Astrocyte of the cerebellum (primary cell): ENCODE data around the gene GNB5.

Experiments
- DNase-seq: peaks from one replicate; pipeline ENCODE4 v3.0.0-alpha.2; 2011; ENCODE audit warnings: low read depth
- H3K4me3 ChIP-seq: 2 replicates; pipeline ENCODE4 v1.5.1; 2011; ENCODE audit warnings: mild to moderate bottlenecking, low read depth, low read length, moderate library complexity
- CTCF ChIP-seq: IDR thresholded peaks from 2 replicates; pipeline ENCODE4 v1.5.1; 2012; ENCODE audit warnings: low read length, low read depth, moderate library complexity, mild to moderate bottlenecking; ENCODE audit errors: missing control alignments
- in situ Hi-C: cut with HindIII; loops from 2 replicates; pipeline ENCODE4 v1.10.0; 2017; ENCODE audit warnings: low sequenced_read_pairs

The GNB5 gene

GRCh38 chr15:52080031-52080430 is 111.2 kb downstream of the GNB5 start:
- no peak for DNase-seq
- in situ Hi-C loops: no loop called here
- TF ChIP-seq CTCF: no peak
- no peak overlapping the region for H3K4me3 ChIP-seq

- in situ Hi-C loops: no loop called here
- H3K4me3 ChIP-seq: no peak overlapping the region
- TF ChIP-seq CTCF: peak; percentile 86
- DNase-seq: no peak
Observed at GRCh38 chr15:52078876-52079700, 112.1 kb downstream of the GNB5 start.

GRCh38 chr15:52078197-52078875 is 112.9 kb downstream of the GNB5 start:
- no peak overlapping the region for H3K4me3 ChIP-seq
- no peak for TF ChIP-seq CTCF
- no peak for DNase-seq
- in situ Hi-C loops: no loop called here

GRCh38 chr15:52076889-52077781 is 114.1 kb downstream of the GNB5 start:
- no peak overlapping the region for H3K4me3 ChIP-seq
- TF ChIP-seq CTCF: peak; percentile 7
- in situ Hi-C loops: no loop called here
- no peak for DNase-seq

- H3K4me3 ChIP-seq: no peak overlapping the region
- no peak for DNase-seq
- in situ Hi-C loops: no loop called here
- no peak for TF ChIP-seq CTCF
Observed at GRCh38 chr15:52071570-52071969, 119.6 kb downstream of the GNB5 start.

- in situ Hi-C loops: no loop called here
- TF ChIP-seq CTCF: no peak
Observed at GRCh38 chr15:52069559-52069958, 121.6 kb downstream of the GNB5 start.

More at GRCh38 chr15:52069559-52069958, 121.6 kb downstream of the GNB5 start:
- H3K4me3 ChIP-seq: no peak overlapping the region
- no peak for DNase-seq
